K562 (cell line): ENCODE data around the gene C6orf89. TPM values are rescaled to one million over a fixed set of nuclear protein-coding genes. Genes with fewer than 3 reads are reported as not detected.

Experiments
- MTA1 ChIP-seq: fragments of 450-650 bp; IDR thresholded peaks from 2 replicates; pipeline ENCODE4 v1.6.1; 2017; ENCODE audit warnings: borderline replicate concordance
- NBN ChIP-seq: fragments of 450-650 bp; IDR thresholded peaks from 2 replicates; pipeline ENCODE4 v1.6.1; 2016; ENCODE audit warnings: low read depth, mild to moderate bottlenecking
- PTTG1 ChIP-seq: fragments of 450-650 bp; IDR thresholded peaks from 2 replicates; pipeline ENCODE4 v1.6.1; 2016; ENCODE audit warnings: low read depth, mild to moderate bottlenecking, missing genetic modification characterization, missing compliant biosample characterization
- TAF1 ChIP-seq: IDR thresholded peaks from 2 replicates; pipeline ENCODE4 v1.6.1; 2011; ENCODE audit warnings: mild to moderate bottlenecking, low read length, moderate library complexity; ENCODE audit not compliant: insufficient read depth, control insufficient read depth, severe bottlenecking; ENCODE audit errors: extremely low read depth
- ZC3H8 ChIP-seq: fragments of 450-650 bp; IDR thresholded peaks from 2 replicates; pipeline ENCODE4 v1.6.1; 2017
- polyA plus RNA-seq, 8 experiments: library from polyadenylated mRNA; depleted of rRNA in 4 of 8; stranded (reverse) in 5 of 8; unstranded in 3 of 8; fragments of >200 nt; fragmentation: Nextera tagmentation in 2 of 8; fragmentation: Illumina TruSeq in 1 of 8; extraction: Ambion mirVana in 2 of 8; extraction: Trizol in 1 of 8; gene quantifications; 2 replicates each; pipeline versions ENCODE4 v1.2.1 to v1.2.3, GENCODE V29; 2011 to 2014; ENCODE audit warnings: inconsistent platforms in 1 of 8, missing spikeins in 1 of 8
- total RNA-seq, 7 experiments: library from RNA; depleted of rRNA in 6 of 7; stranded (reverse); fragments of >200 nt in 6 of 7; fragmentation: Illumina TruSeq in 2 of 7; extraction: Trizol in 2 of 7; gene quantifications; 2 replicates each; pipeline versions ENCODE4 v1.2.1 to v1.2.3, GENCODE V29; 2011 to 2021; ENCODE audit warnings: low replicate concordance in 1 of 7
- TF ChIP-seq, protein P1 (sequence below), 2 experiments: fragments of 450-650 bp in 1 of 2; sonication (generic) in 1 of 2; formaldehyde crosslinking; conservative IDR thresholded peaks; 2 replicates each; pipeline versions ENCODE4 v1.4.0 to v1.8.1; 2020 to 2022; ENCODE audit warnings: mild to moderate bottlenecking in 1 of 2, missing genetic modification reagents in 1 of 2
- TF ChIP-seq, protein P2 (sequence below): fragments of 450-650 bp; formaldehyde crosslinking; IDR thresholded peaks from 2 replicates; pipeline ENCODE4 v1.4.0; 2022; ENCODE audit warnings: mild to moderate bottlenecking, moderate library complexity
- TF ChIP-seq, protein P3 (sequence below): sonication (generic); formaldehyde crosslinking; IDR thresholded peaks from 2 replicates; pipeline ENCODE4 v1.8.1; 2023; ENCODE audit warnings: mild to moderate bottlenecking, missing genetic modification reagents

The C6orf89 gene
- total and polyA plus RNA-seq, 9 of the 15 experiments (the other 6 are each of a cell fraction or from before 2014, with no cell fraction given), result 35.2 to 111 (median 58.5) TPM

DNA sequence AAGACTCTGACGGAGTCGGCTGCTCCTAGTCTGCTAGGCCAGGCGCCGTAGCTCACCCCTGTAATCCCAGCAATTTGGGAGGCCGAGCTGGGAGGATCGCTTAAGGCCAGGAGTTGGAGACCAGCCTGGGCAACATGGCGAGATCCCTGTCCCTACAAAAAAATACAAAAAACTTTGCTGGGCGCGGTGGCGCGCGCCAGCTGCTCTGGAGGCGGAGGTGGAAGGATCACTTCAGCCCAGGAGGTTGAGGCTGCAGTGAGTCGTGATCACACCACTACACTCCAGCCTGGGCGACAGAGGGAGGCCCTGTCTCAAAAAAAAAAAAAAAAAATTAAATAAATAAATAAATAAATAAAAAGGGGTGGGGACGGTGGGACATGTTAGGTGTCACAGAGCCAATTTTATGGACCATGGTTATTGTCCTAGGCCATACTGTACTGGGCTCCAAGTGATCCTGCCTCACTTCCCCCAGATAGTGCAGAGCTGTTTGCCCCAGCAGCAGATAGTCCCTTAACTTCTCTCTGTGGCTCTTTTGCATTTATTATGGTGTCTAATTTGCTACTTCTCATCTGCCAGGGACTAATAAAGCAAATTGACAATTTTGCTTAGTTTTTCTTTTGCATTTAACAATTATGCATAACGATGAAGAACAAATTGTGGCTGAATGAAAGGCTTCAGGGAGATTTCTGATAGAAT is 74.0 kb downstream of the C6orf89 start (continued):
- TF ChIP-seq TAF1, result no peak
- TF ChIP-seq ZC3H8, result no peak
- no peak for TF ChIP-seq PTTG1
- TF ChIP-seq, protein P1, sequence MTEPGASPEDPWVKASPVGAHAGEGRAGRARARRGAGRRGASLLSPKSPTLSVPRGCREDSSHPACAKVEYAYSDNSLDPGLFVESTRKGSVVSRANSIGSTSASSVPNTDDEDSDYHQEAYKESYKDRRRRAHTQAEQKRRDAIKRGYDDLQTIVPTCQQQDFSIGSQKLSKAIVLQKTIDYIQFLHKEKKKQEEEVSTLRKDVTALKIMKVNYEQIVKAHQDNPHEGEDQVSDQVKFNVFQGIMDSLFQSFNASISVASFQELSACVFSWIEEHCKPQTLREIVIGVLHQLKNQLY (CRISPR knock-in tag; conservative IDR thresholded peaks at IDR 0.05), result 0 out of 4 replicates have a peak, but pooled peaks of 1 of the 2 experiments have one; percentile 9
- no peak for TF ChIP-seq NBN
- TF ChIP-seq, protein P2, sequence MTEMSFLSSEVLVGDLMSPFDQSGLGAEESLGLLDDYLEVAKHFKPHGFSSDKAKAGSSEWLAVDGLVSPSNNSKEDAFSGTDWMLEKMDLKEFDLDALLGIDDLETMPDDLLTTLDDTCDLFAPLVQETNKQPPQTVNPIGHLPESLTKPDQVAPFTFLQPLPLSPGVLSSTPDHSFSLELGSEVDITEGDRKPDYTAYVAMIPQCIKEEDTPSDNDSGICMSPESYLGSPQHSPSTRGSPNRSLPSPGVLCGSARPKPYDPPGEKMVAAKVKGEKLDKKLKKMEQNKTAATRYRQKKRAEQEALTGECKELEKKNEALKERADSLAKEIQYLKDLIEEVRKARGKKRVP (CRISPR knock-in tag), result no peak
- TF ChIP-seq, protein P3, sequence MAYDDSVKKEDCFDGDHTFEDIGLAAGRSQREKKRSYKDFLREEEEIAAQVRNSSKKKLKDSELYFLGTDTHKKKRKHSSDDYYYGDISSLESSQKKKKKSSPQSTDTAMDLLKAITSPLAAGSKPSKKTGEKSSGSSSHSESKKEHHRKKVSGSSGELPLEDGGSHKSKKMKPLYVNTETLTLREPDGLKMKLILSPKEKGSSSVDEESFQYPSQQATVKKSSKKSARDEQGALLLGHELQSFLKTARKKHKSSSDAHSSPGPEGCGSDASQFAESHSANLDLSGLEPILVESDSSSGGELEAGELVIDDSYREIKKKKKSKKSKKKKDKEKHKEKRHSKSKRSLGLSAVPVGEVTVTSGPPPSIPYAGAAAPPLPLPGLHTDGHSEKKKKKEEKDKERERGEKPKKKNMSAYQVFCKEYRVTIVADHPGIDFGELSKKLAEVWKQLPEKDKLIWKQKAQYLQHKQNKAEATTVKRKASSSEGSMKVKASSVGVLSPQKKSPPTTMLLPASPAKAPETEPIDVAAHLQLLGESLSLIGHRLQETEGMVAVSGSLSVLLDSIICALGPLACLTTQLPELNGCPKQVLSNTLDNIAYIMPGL, result no peak
- no peak for TF ChIP-seq MTA1
- TF ChIP-seq, all 486 proteins: peak for 5
